GM19239 (cell line): Measurements from ENCODE around the gene GLRX.
"Not testable (repeated sequence)": the region's sequence is repeated elsewhere in the genome, so short reads cannot be mapped to it uniquely, and the experiment has no call there.

Experiments
- DNase-seq: peaks from one replicate; pipeline ENCODE4 v3.0.0; 2011; ENCODE audit warnings: low spot score; ENCODE audit not compliant: insufficient read length
- FAIRE-seq: peaks from 2 replicates; lab custom pipeline; 2011; peaks lifted over from hg19 to GRCh38; lab: Jason Lieb, UNC

The GLRX gene

DNA sequence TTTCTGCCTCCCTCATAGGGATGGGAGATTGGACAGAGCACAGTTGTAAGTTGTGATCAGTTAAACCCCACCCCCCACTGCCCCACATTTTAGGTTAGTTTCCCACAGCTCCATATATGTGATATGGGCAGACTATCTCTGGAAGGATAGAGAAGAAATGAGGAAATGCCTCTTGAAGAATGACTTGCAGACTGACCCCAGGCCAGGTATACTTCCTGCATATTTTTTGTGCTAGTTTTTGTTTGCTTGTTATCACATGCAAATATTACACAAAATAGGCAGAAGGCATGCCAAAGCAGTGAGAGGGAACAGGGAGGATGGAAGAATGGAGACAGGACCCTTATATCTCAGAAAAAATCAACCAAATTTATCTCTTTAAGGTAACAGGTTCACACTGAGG lies 10.1 kb upstream of the GLRX start:
- DNase-seq (no peak), FAIRE-seq (no peak)

- DNase-seq (no peak), FAIRE-seq (no peak)
These were observed 7.7 kb upstream of the GLRX start for GRCh38 chr5:95830226-95830625.

DNA sequence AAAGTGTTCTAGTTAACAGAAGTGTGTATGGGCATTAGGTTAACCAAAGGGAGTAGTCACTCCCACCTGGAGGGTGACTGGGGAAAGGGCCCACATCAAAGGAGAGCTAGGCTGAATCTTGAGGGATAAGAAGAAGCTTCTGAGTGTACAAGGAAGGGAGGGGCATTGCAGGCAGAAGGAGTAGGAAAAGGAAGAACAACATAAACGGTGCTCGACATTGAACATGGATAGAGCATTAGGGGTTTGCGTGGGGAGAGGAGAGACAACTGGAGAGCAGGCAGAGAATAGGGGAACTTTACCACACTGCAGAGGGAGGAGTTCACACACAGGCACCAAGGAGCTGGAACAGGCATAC lies 5.3 kb upstream of the GLRX start:
- no peak for FAIRE-seq
- no peak for DNase-seq

DNA sequence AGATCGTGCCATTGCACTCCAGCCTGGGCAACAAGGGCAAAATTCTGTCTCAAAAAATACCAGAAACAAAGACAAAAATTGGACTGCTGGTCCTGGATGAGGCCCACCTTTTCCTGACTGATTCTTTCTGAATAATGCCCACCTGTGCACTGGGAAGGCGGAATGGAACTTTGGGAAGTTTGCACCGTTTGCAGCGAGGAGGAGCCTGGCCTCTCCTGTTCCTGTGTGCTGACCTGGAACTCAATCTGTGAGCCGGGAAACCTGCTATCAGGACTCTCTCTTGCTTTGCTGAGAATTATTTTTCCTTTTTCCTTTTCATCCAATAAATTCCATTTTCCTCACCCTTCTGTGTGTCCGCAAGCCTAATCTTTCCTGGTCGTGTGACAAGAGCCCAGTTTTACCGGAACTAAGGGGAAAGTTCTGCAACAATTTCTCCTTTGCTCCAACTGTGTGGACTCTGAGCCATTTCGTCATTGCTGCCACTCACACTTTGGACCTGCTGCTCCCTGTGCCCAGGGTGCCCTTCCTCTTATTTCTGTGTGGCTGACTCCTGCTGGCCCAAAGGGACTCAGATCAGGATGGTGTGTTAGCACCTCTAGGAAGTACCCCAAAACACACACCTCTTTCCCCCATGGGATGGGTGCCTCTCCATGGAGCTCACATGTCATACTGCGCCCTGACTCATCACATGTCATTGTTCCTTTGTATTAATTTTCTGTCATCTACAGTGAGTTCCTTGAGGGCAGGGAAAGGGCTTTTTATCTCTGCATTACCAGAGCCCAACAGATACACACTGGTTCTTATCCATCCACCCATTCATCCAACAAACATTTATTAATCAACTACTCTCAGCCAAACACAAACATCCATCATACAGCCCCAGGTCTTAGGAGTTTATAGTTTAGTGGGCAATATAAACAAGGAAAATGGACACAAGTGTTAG lies 4.7 kb upstream of the GLRX start:
- DNase-seq (no peak), FAIRE-seq (no peak)

DNA sequence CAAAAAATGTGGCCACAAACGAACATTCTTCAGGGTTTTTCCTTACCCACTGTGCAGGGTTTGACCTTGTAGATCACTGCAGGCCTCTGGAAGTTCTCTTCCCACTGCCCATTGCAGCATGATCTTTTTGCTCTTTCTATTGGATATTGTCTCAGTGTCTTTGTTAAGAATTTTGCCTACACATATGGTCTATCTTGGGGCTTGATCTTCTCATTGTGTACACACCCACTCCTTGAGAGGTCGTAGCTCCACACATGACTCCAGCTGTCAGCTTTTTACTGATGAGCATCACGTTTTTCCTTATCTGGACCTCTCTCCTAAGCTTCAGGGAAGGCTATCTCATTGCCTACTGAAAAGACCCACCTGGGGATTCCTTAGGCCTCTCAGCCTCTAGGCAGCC lies 3.0 kb upstream of the GLRX start:
- DNase-seq (no peak), FAIRE-seq (no peak)

- FAIRE-seq = no peak
- no peak for DNase-seq
These were observed 2.2 kb upstream of the GLRX start for GRCh38 chr5:95824747-95825146.

GRCh38 chr5:95823738-95824609 lies 1.4 kb upstream of the GLRX start:
- no peak for DNase-seq
- FAIRE-seq = peak; percentile 61

- no peak for FAIRE-seq
- no peak for DNase-seq
These were observed 752 bp upstream of the GLRX start for GRCh38 chr5:95823218-95823737.

DNA sequence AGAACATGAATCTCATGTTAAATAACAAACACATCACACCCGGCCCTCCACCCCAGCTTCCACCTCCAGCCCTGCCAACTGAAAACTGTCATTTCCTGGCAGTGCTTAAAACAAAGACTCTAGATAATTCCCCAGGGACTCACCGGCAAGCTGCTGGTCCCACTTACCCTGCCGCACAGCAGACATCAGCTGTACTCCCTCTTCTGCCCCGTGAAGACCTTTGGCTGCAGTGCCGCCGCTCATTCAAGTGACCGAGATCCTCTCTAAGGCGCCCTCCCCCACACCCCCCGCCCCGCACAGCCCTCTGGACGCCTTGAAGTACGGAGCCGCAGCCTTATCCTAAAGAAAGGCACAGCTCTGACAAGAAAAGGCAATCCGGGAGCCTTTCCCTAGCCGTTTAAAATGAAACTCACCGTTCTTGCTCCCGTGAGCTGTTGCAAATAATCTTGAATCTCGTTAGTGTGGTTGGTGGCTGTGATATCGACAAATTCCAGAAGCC lies 434 bp downstream of the GLRX start:
- DNase-seq = no peak
- FAIRE-seq = peak; percentile 48

- peak; percentile 68 for FAIRE-seq
These were observed 1.2 kb downstream of the GLRX start for GRCh38 chr5:95821110-95822021.

GRCh38 chr5:95818181-95819147 lies 4.1 kb downstream of the GLRX start:
- FAIRE-seq = peak; percentile 61
- DNase-seq = no peak

More at GRCh38 chr5:95821110-95822021, 1.2 kb downstream of the GLRX start:
- DNase-seq = no peak

GRCh38 chr5:95817430-95817829 lies 5.1 kb downstream of the GLRX start:
- FAIRE-seq (no peak), DNase-seq (no peak)

DNA sequence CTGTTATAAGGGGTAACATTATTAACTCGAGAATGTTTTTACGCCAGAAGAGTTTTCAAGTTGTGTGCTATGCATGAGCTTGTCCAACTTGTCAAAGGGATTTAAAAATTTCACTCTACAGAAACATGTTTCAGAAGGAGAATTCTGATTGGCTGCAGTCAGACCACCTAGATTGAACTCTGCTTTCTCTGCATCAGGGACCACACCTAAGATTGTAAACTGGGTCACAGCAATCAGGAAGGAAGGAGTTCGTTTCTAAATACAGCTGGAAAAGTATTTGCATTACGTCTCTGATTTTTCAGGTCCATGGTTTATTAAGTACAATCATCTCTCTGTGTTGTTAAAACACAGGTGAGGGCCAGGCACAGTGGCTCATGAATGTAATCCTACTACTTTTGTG lies 5.8 kb downstream of the GLRX start:
- FAIRE-seq = no peak
- no peak for DNase-seq

GRCh38 chr5:95816341-95816740 lies 6.2 kb downstream of the GLRX start:
- FAIRE-seq = no peak
- DNase-seq = no peak

DNA sequence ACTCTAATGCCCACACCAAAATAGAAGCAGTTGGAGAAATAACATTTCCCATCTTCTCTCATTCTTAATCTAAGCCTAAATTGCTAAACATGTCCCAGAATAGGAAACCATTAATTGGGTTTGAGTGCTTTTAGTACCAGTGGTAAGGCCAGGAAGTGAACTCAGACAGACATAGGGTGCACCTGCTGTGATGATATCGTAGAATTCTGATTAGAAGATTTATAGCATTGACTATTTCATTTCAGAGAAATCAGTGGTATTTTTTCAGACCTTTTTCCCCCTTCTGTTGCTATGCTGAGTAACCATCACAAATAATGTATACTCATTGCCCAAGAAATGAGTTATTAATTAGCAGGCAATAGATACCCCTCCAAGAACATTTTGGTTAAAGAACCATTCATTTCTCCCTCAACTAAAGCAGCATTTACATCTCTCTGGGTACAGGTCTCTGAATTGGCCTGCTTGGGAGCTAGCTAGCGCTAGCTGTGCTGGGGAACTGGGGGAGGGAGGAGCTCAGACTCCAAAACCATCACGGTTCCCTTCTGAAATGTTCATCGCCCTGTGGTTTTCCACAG lies 7.3 kb downstream of the GLRX start:
- no peak for DNase-seq
- FAIRE-seq = no peak

DNA sequence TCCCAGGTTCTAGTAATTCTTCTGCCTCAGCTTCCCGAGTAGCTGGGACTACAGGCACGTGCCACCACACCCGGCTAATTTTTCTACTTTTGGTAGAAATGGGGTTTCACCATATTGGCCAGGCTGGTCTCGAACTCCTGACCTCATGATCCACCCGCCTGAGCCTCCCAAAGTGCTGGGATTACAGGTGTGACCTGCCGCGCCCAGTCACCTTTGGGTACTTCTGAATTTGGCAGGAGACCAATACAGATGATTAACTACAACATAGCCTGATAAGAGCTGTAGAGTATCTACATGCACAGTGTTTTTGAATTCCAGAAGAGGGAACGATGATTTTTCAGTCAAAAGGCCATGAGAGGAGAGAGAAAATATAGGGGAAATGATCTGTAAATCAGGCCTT lies 9.5 kb downstream of the GLRX start:
- FAIRE-seq, DNase-seq: not testable (repeated sequence)

- DNase-seq = no peak
- FAIRE-seq = peak; percentile 4
These were observed 10.5 kb downstream of the GLRX start for GRCh38 chr5:95812074-95812471.

GRCh38 chr5:95811461-95812073 lies 11.0 kb downstream of the GLRX start:
- FAIRE-seq, DNase-seq: not testable (repeated sequence)
